ENCODE data around the gene TSPAN5.

DNA sequence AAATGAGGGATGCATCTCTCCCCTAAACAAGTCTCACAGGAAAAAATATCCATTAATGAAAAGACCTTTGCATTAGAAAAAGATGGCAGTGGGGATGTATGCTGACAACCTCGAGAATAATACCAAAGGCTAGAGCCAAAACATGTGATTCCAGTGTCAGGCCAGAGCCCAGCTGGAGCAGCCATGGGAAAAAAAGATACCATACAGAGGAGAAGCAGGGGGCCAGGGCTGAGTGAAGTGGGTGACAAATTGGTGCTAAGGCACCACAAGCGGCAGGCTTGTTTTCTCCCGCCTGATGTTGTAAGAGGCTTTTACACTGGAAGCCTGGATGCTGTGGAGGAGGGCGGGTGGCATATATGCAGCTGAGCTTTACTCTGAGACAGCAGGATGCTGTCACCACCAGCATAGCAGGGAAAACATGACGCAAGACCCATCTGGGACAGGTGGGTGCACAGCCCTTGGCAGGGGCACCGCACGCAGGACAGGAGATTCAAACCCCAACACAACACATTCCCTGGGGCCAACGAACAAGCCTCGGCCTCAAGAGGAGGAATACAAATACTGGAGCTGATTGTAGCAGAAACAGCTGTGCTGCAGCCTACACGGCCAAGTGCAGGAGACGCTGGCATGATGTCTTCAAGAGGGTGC lies 91.9 kb downstream of the TSPAN5 start:
- TF ChIP-seq, protein P1, sequence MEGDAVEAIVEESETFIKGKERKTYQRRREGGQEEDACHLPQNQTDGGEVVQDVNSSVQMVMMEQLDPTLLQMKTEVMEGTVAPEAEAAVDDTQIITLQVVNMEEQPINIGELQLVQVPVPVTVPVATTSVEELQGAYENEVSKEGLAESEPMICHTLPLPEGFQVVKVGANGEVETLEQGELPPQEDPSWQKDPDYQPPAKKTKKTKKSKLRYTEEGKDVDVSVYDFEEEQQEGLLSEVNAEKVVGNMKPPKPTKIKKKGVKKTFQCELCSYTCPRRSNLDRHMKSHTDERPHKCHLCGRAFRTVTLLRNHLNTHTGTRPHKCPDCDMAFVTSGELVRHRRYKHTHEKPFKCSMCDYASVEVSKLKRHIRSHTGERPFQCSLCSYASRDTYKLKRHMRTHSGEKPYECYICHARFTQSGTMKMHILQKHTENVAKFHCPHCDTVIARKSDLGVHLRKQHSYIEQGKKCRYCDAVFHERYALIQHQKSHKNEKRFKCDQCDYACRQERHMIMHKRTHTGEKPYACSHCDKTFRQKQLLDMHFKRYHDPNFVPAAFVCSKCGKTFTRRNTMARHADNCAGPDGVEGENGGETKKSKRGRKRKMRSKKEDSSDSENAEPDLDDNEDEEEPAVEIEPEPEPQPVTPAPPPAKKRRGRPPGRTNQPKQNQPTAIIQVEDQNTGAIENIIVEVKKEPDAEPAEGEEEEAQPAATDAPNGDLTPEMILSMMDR (IDR thresholded peaks at IDR 0.05), result no peak
- no peak for TF ChIP-seq POLR2A (IDR thresholded peaks at IDR 0.05)

Data from lower leg skin (tissue), 3 donors.